Thymus (tissue), 14 donors: ENCODE results near the gene RAD17. TPM values are rescaled to one million over a fixed set of nuclear protein-coding genes. Genes with fewer than 3 reads are reported as not detected.
A peak's percentile ranks its signal among the peaks of the same experiment; 100 is the strongest.
"Not testable (repeated sequence)": the region's sequence is repeated elsewhere in the genome, so short reads cannot be mapped to it uniquely, and the experiment has no call there.

Experiments used
- DNase-seq, 9 donors: peaks; one replicate each; pipeline ENCODE4 v3.0.0-alpha.2; 2013; ENCODE audit warnings: low spot score in 9 of 9, low read depth in 6 of 9, missing footprints in 1 of 9
- H3K27ac ChIP-seq, 2 donors: one replicate each; pipeline ENCODE4 v1.5.1; 2013; ENCODE audit warnings: control low read depth in 1 of 2, low read depth in 1 of 2, low read length in 1 of 2, mild to moderate bottlenecking in 1 of 2, moderate library complexity in 1 of 2
- H3K27me3 ChIP-seq, 2 donors: one replicate each; pipeline ENCODE4 v1.5.1; 2013; ENCODE audit warnings: low read length in 1 of 2; ENCODE audit not compliant: control insufficient read depth in 2 of 2, insufficient read depth in 1 of 2
- H3K36me3 ChIP-seq, 2 donors: one replicate each; pipeline ENCODE4 v1.5.1; 2013; ENCODE audit warnings: low read length in 1 of 2, mild to moderate bottlenecking in 1 of 2, moderate library complexity in 1 of 2; ENCODE audit not compliant: control insufficient read depth in 2 of 2, insufficient read depth in 2 of 2
- H3K4me1 ChIP-seq, 2 donors: one replicate each; pipeline ENCODE4 v1.5.1; 2013; ENCODE audit warnings: low read length in 2 of 2; ENCODE audit not compliant: control insufficient read depth in 2 of 2, insufficient read depth in 2 of 2
- H3K4me3 ChIP-seq, 2 donors: one replicate each; pipeline ENCODE4 v1.5.1; 2013; ENCODE audit warnings: low read length in 2 of 2, control low read depth in 1 of 2, mild to moderate bottlenecking in 1 of 2
- H3K9me3 ChIP-seq, 2 donors: one replicate each; pipeline ENCODE4 v1.5.1; 2013; ENCODE audit warnings: low read length in 1 of 2, mild to moderate bottlenecking in 1 of 2; ENCODE audit not compliant: control insufficient read depth in 2 of 2, insufficient read depth in 1 of 2
- WGBS: extraction: QIAGEN DNeasy Blood & Tissue Kit; methylation state at CpG from one replicate; pipeline ENCODE4 v1.1.7; 2013; 5-methylcytosine and 5-hydroxymethylcytosine counted together
- long read RNA-seq, 10 donors: transcript quantifications; one replicate each; lab custom pipeline, GENCODE V29; 2026
- polyA plus RNA-seq: library from polyadenylated mRNA; stranded (reverse); fragments of 200-250 nt; gene quantifications from one replicate; pipeline ENCODE4 v1.2.3, GENCODE V29; 2013
- total RNA-seq: library from RNA; stranded (reverse); fragments of 120-200 nt; gene quantifications from one replicate; pipeline ENCODE4 v1.2.4, GENCODE V29; 2013
- donor health status: healthy.

Gene RAD17
- total RNA-seq (23.8 TPM), polyA plus RNA-seq (28.3 TPM)
- long read RNA-seq, donor 1, partial matches to known transcripts, result 0 of 22 reads
- long read RNA-seq, donor 1, other reads (novel, unspliced or antisense), result 21 of 22 reads
- long read RNA-seq, donor 2, result 0 reads
- long read RNA-seq, donor 3, partial matches to known transcripts, result 6 of 9 reads
- long read RNA-seq, donor 3, other reads (novel, unspliced or antisense), result 0 of 9 reads
- long read RNA-seq, donor 4, result 0 reads
- long read RNA-seq, donor 5, partial matches to known transcripts, result 6 of 11 reads
- long read RNA-seq, donor 5, other reads (novel, unspliced or antisense), result 0 of 11 reads
- long read RNA-seq, donor 6, partial matches to known transcripts, result 0 of 2 reads
- long read RNA-seq, donor 6, other reads (novel, unspliced or antisense), result 0 of 2 reads
- long read RNA-seq, donor 7, transcript RAD17-204 (18 exons, 2,943 nt), result major isoform, 5 of 8 reads
- long read RNA-seq, donor 7, partial matches to known transcripts, result 0 of 8 reads
- long read RNA-seq, donor 7, other reads (novel, unspliced or antisense), result 0 of 8 reads
- long read RNA-seq, donor 8, partial matches to known transcripts, result 0 of 1 reads
- long read RNA-seq, donor 8, other reads (novel, unspliced or antisense), result 0 of 1 reads
- long read RNA-seq, donor 9, partial matches to known transcripts, result 0 of 2 reads
- long read RNA-seq, donor 9, other reads (novel, unspliced or antisense), result 0 of 2 reads
- long read RNA-seq, donor 10, partial matches to known transcripts, result 0 of 2 reads
- long read RNA-seq, donor 10, other reads (novel, unspliced or antisense), result 0 of 2 reads

- Histone ChIP-seq H3K27ac (peak within 1 kb of the TSS; percentile 96 to 99), H3K36me3 (peaks cover 3 to 28% of the 10 kb centered on the region in 2 donors), H3K27me3 (no peaks in the 10 kb centered on the region), H3K4me1 (peaks cover 6 to 10% of the 10 kb centered on the region in 2 donors), H3K9me3 (no peaks in the 10 kb centered on the region), H3K4me3 (peak within 1 kb of the TSS; percentile 95 to 98)
- WGBS, result under 1% methylated on average over 66 of the region's 66 CpGs
- peak; percentile 86 to 97 (median 92) for DNase-seq
These were observed at the start of gene RAD17, which contains the start of the genes AK6 and TAF9 for GRCh38 chr5:69369340-69370121. RAD17 (plus strand) TSS chr5:69369818; CDS start chr5:69372209, 2,391 bp downstream. AK6 (minus strand) TSS chr5:69369520; CDS start chr5:69369490, 30 bp downstream. TAF9 (minus strand) TSS chr5:69369520; CDS start chr5:69365737, 3,783 bp downstream.

- Histone ChIP-seq H3K27me3 (no peaks in the 10 kb centered on the region), H3K4me1 (peaks cover 0 to 1% of the 10 kb centered on the region in 2 donors), H3K27ac (no peak overlapping the region), H3K4me3 (no peak overlapping the region), H3K9me3 (no peaks in the 10 kb centered on the region), H3K36me3 (no peaks in the 10 kb centered on the region)
- no peak for DNase-seq
- WGBS, result 95% methylated on average over 1 of the region's 1 CpG
These were observed 43.3 kb upstream of the RAD17 start for GRCh38 chr5:69326365-69326764.

- WGBS, result 96% methylated on average over 9 of the region's 9 CpGs
- H3K9me3 ChIP-seq, result peaks cover 0 to 8% of the 10 kb centered on the region in 2 donors
- H3K27ac ChIP-seq, result no peak overlapping the region
- no peak overlapping the region for H3K4me3 ChIP-seq
- H3K27me3 ChIP-seq, result no peaks in the 10 kb centered on the region
- H3K4me1 ChIP-seq, result peaks cover 0 to 15% of the 10 kb centered on the region in 2 donors
- H3K36me3 ChIP-seq, result no peaks in the 10 kb centered on the region
- no peak for DNase-seq
These were observed 39.6 kb upstream of the RAD17 start for GRCh38 chr5:69329905-69330489.

GRCh38 chr5:69331528-69332445, 37.8 kb upstream of the RAD17 start:
- WGBS, result 54% methylated on average over 11 of the region's 11 CpGs
- H3K4me3 ChIP-seq, result peak overlapping the region; percentile 60 to 63
- peaks cover 0 to 8% of the 10 kb centered on the region in 2 donors for H3K9me3 ChIP-seq
- peak in 2 of 9 donors; percentile 7 to 29 for DNase-seq
- H3K4me1 ChIP-seq, result peaks cover 0 to 15% of the 10 kb centered on the region in 2 donors
- H3K27me3 ChIP-seq, result no peaks in the 10 kb centered on the region
- H3K36me3 ChIP-seq, result no peaks in the 10 kb centered on the region
- H3K27ac ChIP-seq, result peak overlapping the region in 1 of 2 donors; percentile 20

- WGBS, result 98% methylated on average over 25 of the region's 25 CpGs
- not testable (repeated sequence) for H3K36me3 ChIP-seq, H3K27ac ChIP-seq, H3K27me3 ChIP-seq, H3K4me3 ChIP-seq, H3K9me3 ChIP-seq, DNase-seq
- H3K4me1 ChIP-seq, result peaks cover 0 to 15% of the 10 kb centered on the region in 2 donors
These were observed 35.8 kb upstream of the RAD17 start for GRCh38 chr5:69333668-69334315.

GRCh38 chr5:69334793-69335268, 34.8 kb upstream of the RAD17 start:
- Histone ChIP-seq H3K4me3 (no peak overlapping the region), H3K36me3 (no peaks in the 10 kb centered on the region), H3K27ac (no peak overlapping the region), H3K9me3 (peaks cover 0 to 8% of the 10 kb centered on the region in 2 donors), H3K4me1 (peaks cover 0 to 15% of the 10 kb centered on the region in 2 donors), H3K27me3 (no peaks in the 10 kb centered on the region)
- peak; percentile 30 to 79 (median 53) for DNase-seq
- 17% methylated on average over 18 of the region's 18 CpGs for WGBS

GRCh38 chr5:69335341-69335935, 34.2 kb upstream of the RAD17 start:
- H3K27me3 ChIP-seq, result no peaks in the 10 kb centered on the region
- H3K27ac ChIP-seq, result no peak overlapping the region
- 90% methylated on average over 7 of the region's 7 CpGs for WGBS
- peaks cover 0 to 15% of the 10 kb centered on the region in 2 donors for H3K4me1 ChIP-seq
- H3K4me3 ChIP-seq, result no peak overlapping the region
- no peaks in the 10 kb centered on the region for H3K36me3 ChIP-seq
- no peak for DNase-seq
- H3K9me3 ChIP-seq, result peaks cover 0 to 8% of the 10 kb centered on the region in 2 donors
